Measurements from ENCODE around the gene DSTN.

DSTN gene

GRCh38 chr20:17613328-17614175, 43.7 kb downstream of the DSTN start:
- no peak for DNase-seq

- DNase-seq, result no peak
These were observed 44.4 kb downstream of the DSTN start for GRCh38 chr20:17614176-17614811.

GRCh38 chr20:17614812-17615644, 45.2 kb downstream of the DSTN start:
- peak; percentile 79 for DNase-seq

- DNase-seq, result peak; percentile 69
These were observed 46.0 kb downstream of the DSTN start for GRCh38 chr20:17615645-17616479.

- no peak for DNase-seq
These were observed 46.8 kb downstream of the DSTN start for GRCh38 chr20:17616480-17617211.

GRCh38 chr20:17617212-17617867, 47.5 kb downstream of the DSTN start:
- DNase-seq, result peak; percentile 13

GRCh38 chr20:17617868-17618672, 48.2 kb downstream of the DSTN start:
- DNase-seq, result no peak

GRCh38 chr20:17618673-17619013, 48.8 kb downstream of the DSTN start:
- DNase-seq, result no peak

GRCh38 chr20:17619351-17620093, 49.6 kb downstream of the DSTN start:
- no peak for DNase-seq

GRCh38 chr20:17620371-17621228, 50.7 kb downstream of the DSTN start:
- DNase-seq, result no peak

- no peak for DNase-seq
These were observed 51.5 kb downstream of the DSTN start for GRCh38 chr20:17621229-17621968.

GRCh38 chr20:17622086-17622850, 52.4 kb downstream of the DSTN start:
- DNase-seq, result no peak

- no peak for DNase-seq
These were observed 53.1 kb downstream of the DSTN start for GRCh38 chr20:17622851-17623508.

GRCh38 chr20:17624070-17624469, 54.2 kb downstream of the DSTN start:
- no peak for DNase-seq

GRCh38 chr20:17624551-17625245, 54.8 kb downstream of the DSTN start:
- DNase-seq, result no peak
